IPS DF 6.9 (cell line): ENCODE results near the gene EFCAB14.
"Not testable (repeated sequence)": the region's sequence is repeated elsewhere in the genome, so short reads cannot be mapped to it uniquely, and the experiment has no call there.

Experiments
- DNase-seq: peaks from one replicate; pipeline ENCODE4 v3.0.0-alpha.2; 2013; ENCODE audit warnings: low read depth, low spot score
- H3K27ac ChIP-seq: one replicate; pipeline ENCODE4 v1.5.1; 2013; ENCODE audit warnings: low read length, control low read depth
- H3K27me3 ChIP-seq: 2 replicates; pipeline ENCODE4 v1.6.1; 2013; ENCODE audit warnings: mild to moderate bottlenecking, low read length; ENCODE audit not compliant: control insufficient read depth, insufficient read depth
- H3K36me3 ChIP-seq: 2 replicates; pipeline ENCODE4 v1.6.1; 2013; ENCODE audit warnings: low read length; ENCODE audit not compliant: control insufficient read depth, insufficient read depth
- H3K4me1 ChIP-seq: 2 replicates; pipeline ENCODE4 v1.6.1; 2013; ENCODE audit warnings: low read length; ENCODE audit not compliant: control insufficient read depth, insufficient read depth
- H3K4me3 ChIP-seq: 2 replicates; pipeline ENCODE4 v1.5.1; 2013; ENCODE audit warnings: mild to moderate bottlenecking, low read length
- H3K9me3 ChIP-seq: 2 replicates; pipeline ENCODE4 v1.6.1; 2013; ENCODE audit warnings: low read length, inconsistent platforms; ENCODE audit not compliant: control insufficient read depth, insufficient read depth
- WGBS: extraction: QIAGEN DNeasy Blood & Tissue Kit; methylation state at CpG from one replicate; pipeline ENCODE4 v1.1.7; 2013; ENCODE audit warnings: mixed read lengths, missing lambda C conversion rate; ENCODE audit not compliant: insufficient read length, insufficient coverage; 5-methylcytosine and 5-hydroxymethylcytosine counted together

EFCAB14 gene

DNA sequence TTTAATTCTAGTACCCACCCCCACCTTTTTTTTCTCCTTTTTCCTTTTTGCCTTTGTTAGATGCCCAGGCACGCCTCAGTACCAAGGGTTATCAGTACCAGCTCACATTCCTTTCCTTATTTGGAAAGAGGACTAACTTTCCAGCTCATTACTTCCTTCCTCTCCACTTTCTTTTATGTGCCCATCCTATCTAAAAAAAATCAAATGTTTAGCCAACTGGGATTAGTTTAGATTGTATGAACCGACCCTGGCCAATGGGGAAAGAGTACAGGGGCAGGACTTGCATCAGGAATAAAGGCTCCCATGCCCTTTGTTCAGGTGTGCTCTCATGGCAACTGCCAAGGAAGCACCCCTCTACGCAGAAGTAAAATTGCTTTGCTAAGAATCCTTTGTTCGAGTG is 35.8 kb upstream of the EFCAB14 start:
- H3K4me3 ChIP-seq, H3K9me3 ChIP-seq, H3K4me1 ChIP-seq, H3K27ac ChIP-seq, DNase-seq, H3K27me3 ChIP-seq, H3K36me3 ChIP-seq: not testable (repeated sequence)
- no CpG with 5 or more reads among the region's 4 CpGs for WGBS

DNA sequence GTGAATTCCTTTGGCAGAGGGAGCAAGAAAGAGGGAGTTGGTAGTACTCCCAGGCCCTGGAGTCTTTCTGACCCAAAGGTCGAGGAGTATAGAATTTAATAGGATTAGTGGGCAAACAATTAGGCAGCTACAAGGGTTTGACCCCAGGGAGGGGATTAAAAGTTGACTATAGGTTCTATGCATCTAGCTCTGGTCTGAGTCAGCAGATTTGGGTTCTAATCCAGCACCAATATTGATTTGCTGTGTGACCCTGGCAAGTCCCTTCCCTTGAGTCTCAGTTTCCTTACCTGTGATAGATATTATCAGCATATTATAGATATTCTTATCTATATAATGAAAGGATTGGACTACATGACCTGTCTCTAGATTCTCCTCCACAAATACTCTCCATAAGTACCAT is 35.1 kb upstream of the EFCAB14 start:
- Histone ChIP-seq H3K9me3 (no peaks in the 10 kb centered on the region), H3K27ac (no peak overlapping the region), H3K27me3 (no peaks in the 10 kb centered on the region), H3K4me3 (no peak overlapping the region), H3K4me1 (peaks cover 3% of the 10 kb centered on the region; the same call in 1 of the 2 replicates), H3K36me3 (no peaks in the 10 kb centered on the region)
- WGBS = no CpG with 5 or more reads among the region's 1 CpG
- DNase-seq = no peak

DNA sequence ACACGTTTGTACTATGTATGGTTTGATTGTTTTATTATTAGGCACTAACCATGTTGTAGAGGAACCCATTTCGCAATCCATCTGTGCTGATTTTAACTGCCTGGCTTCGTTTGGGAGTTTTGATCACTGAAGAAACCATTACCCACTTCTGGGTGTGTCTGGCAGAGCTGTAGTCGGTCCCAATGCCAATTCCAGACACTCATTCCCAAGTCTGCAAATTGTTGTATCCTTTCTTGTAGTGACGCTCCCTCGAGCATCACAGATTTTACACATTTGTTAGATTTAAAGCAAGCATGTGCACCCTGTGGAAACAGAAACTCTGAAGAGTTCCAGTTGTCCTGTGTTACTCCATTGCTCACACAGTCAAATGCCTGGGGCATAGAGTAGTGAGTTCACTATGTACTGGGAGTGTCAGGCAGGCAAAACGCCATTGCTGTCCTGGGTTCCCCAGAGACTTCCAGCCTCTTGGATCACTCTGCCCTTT is 31.0 kb upstream of the EFCAB14 start:
- DNase-seq = no peak
- no CpG with 5 or more reads among the region's 7 CpGs for WGBS
- Histone ChIP-seq H3K36me3 (no peaks in the 10 kb centered on the region), H3K4me3 (no peak overlapping the region), H3K4me1 (no peaks in the 10 kb centered on the region), H3K27ac (no peak overlapping the region), H3K27me3 (no peaks in the 10 kb centered on the region), H3K9me3 (no peaks in the 10 kb centered on the region)

DNA sequence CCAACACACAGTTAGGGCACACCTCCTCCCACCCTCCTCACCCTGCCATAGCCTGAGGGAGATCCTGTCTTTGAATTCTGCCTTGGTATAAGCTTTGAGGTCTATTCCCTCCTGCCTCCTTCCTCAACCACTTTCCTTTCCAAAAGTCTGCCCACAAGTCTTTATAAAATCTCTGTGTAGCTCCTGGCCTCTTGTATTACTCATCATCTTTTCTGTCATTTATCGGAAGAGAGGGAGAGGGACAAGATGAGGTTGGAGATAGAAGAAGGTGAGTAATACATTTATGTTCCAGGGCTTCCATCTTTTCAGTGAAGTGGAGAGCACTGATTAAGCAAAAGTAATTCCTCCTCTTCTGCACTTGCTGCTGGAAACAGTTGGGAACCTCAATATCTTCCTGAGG is 30.5 kb upstream of the EFCAB14 start:
- no peaks in the 10 kb centered on the region for H3K27me3 ChIP-seq
- H3K9me3 ChIP-seq = no peaks in the 10 kb centered on the region
- H3K27ac ChIP-seq = no peak overlapping the region
- no peaks in the 10 kb centered on the region for H3K4me1 ChIP-seq
- no peaks in the 10 kb centered on the region for H3K36me3 ChIP-seq
- no peak overlapping the region for H3K4me3 ChIP-seq
- no peak for DNase-seq
- WGBS = no CpG with 5 or more reads among the region's 1 CpG

DNA sequence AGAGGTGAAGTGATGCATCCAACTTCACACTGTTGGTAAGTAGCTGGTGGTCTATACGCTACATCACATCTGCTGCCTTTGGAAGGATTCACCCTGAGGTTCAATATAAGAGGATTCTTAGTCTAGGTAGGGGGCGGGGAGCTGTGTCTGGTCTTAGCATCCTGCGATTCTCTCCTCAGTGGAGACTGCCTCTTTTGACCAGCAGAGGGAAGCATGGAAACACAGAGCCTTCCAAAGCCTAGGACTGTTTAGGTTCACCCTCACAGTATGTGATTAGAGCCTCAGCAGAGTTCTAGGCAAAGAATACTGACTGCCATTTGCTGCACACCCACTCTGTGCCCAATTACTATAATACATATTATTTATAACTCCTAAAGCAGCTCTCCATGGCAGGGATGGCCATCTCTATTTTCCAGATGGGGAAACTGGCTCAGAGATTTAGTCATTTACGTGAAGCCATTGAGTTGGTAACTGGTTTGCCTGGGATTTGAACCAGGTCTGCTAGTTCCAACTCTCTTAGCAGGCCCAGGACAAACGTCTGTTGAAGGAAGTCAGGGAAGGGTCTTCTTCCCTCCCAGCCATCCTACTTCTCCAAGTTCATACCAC is 28.9 kb upstream of the EFCAB14 start:
- no peaks in the 10 kb centered on the region for H3K36me3 ChIP-seq
- H3K4me1 ChIP-seq = no peaks in the 10 kb centered on the region
- no peak for DNase-seq
- no CpG with 5 or more reads among the region's 5 CpGs for WGBS
- H3K4me3 ChIP-seq = no peak overlapping the region
- no peaks in the 10 kb centered on the region for H3K9me3 ChIP-seq
- H3K27ac ChIP-seq = no peak overlapping the region
- H3K27me3 ChIP-seq = no peaks in the 10 kb centered on the region

DNA sequence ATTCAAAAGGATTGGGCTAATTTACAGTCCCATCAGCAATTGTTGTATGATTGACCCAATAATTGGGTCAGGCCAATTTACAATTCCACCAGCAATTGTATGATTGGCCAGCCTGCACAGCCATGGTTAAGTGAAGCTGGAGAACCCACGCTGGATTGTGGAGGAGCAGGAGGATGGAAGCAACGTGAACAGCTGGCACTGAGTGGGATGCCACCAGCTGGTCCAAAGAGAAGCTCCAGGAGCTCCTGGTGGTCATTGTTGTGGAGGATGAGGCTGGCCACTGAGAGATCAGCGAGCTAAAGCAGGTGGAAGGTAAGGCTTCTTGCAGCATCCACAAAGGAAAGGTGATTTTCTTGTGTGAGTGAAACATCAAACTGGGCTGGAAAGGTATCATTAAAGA is 23.2 kb upstream of the EFCAB14 start:
- Histone ChIP-seq H3K4me1 (no peaks in the 10 kb centered on the region), H3K4me3 (no peak overlapping the region), H3K27me3 (no peaks in the 10 kb centered on the region), H3K36me3 (no peaks in the 10 kb centered on the region), H3K27ac (no peak overlapping the region), H3K9me3 (no peaks in the 10 kb centered on the region)
- DNase-seq = no peak
- no CpG with 5 or more reads among the region's 3 CpGs for WGBS

DNA sequence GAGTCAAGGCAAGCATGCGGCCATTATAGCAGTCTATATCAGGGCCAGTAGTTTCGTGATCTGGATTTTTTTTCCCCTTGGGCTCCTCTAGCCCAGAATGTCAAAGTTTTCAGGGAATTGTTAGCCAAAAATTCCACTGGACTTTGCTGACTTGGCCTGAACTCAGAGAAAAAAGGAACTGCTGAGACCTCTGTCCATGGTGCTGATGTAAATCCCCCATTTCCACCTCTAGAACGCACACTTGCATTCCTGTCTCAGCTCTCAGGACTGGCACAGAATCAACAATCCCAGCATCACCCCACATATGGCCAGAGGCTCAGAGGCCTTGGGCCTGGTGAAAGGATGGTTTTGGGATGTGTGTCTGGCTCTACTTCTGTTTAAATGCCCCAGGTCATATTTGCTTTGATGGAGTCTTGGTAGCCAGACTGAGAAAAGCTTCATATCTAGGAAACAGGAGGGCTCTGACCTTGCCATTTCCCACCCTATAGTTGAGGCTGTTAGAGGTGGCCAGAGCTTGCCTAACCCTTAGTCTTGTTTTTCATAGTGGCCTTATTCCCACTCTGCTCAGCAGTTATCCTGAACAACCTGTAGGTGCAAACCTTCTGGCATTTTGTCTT is 16.9 kb upstream of the EFCAB14 start:
- no peaks in the 10 kb centered on the region for H3K36me3 ChIP-seq
- WGBS = no CpG with 5 or more reads among the region's 3 CpGs
- DNase-seq = peak; percentile 71

DNA sequence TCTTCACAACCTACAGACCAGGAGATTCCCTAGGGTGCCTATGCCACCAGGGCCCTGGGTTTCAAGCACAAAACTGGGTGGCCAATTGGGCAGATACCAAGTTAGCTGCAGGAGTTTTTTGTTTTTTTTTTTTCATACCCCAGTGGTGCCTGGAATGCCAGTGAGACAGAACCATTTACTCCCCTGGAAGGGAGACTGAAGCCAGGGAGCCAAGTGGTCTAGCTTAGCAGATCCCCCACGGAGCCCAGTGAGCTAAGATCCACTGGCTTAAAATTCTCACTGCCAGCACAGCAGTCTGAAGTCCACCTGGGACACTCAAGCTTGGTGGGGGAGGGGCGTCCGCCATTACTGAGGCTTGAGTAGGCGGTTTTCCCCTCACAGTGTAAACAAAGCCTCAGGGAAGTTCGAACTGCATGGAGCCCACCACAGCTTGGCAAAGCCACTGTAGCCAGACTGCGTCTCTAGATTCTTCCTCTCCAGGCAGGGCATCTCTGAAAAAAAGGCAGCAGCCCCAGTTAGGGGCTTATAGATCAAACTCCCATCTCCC is 9.5 kb upstream of the EFCAB14 start:
- not testable (repeated sequence) for H3K9me3 ChIP-seq, DNase-seq, H3K4me1 ChIP-seq, H3K27ac ChIP-seq, H3K4me3 ChIP-seq, H3K36me3 ChIP-seq, H3K27me3 ChIP-seq
- WGBS = no CpG with 5 or more reads among the region's 6 CpGs

More for the DNA sequence above, 16.9 kb upstream of the EFCAB14 start:
- H3K27ac ChIP-seq = no peak overlapping the region
- H3K9me3 ChIP-seq = no peaks in the 10 kb centered on the region
- no peaks in the 10 kb centered on the region for H3K27me3 ChIP-seq
- no peak overlapping the region for H3K4me3 ChIP-seq
- H3K4me1 ChIP-seq = no peaks in the 10 kb centered on the region

DNA sequence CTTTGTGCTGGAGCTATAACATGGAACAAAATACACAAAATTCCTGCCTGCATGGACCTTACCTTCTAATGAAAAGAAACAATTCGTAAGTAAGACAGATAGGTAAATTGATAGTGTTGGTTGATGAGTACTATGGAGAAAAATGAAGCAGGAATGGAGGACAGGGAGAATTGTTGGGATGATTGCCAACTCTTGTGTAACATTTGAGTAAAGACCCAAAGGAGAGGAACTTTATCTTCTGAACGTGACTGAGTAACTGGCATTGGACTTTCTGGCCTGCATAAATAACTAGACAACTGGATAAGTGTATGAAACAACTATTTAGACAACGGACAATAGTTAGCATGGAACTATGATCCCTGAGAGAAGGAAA is 6.8 kb upstream of the EFCAB14 start:
- Histone ChIP-seq H3K27ac (no peak overlapping the region), H3K9me3 (no peaks in the 10 kb centered on the region), H3K36me3 (no peaks in the 10 kb centered on the region), H3K4me1 (0 out of 2 replicates have a peak, but pooled peaks cover 1% of the 10 kb centered on the region), H3K4me3 (no peak overlapping the region), H3K27me3 (no peaks in the 10 kb centered on the region)
- WGBS = 100% methylated on average over 1 of the region's 3 CpGs
- no peak for DNase-seq

DNA sequence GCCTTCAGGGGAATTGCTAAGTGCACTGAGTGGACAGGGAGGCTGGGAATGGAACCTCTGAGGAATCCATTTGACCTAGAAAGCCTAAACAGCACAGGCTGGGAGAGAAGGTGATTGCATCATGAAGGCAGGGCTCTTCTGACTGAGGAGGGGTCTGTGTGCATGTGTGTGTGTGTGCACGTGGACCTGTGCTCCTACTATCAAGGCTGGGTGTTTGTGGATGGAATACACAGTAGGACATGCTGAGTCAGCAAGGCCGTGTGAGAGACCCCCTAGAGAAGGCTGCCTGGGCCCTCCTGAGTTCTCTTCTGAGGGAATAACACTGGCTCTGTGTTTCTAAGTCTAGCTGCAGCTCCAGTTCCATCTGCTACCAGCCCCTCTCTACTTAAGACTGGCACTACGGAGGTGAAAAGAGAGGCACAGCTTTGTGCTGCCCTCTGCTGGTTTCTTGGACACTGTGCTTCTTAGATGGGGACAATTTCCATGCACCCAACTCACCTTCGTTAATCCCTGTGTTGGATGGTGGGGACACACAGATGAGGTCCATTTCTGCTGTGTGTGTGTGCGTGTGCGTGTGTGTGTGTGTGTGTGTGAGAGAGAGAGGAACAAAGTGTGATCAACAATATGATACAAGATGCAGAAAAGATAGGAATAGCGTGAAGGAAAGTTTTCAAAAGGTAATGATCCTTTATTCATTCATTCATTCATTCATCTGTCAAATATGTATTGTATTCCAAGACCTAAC is 6.2 kb upstream of the EFCAB14 start:
- 0 out of 2 replicates have a peak, but pooled peaks cover 1% of the 10 kb centered on the region for H3K4me1 ChIP-seq
- no peak overlapping the region for H3K4me3 ChIP-seq
- no CpG with 5 or more reads among the region's 7 CpGs for WGBS

More for the DNA sequence above, 6.2 kb upstream of the EFCAB14 start:
- Histone ChIP-seq H3K36me3 (no peaks in the 10 kb centered on the region), H3K27ac (no peak overlapping the region), H3K9me3 (no peaks in the 10 kb centered on the region), H3K27me3 (no peaks in the 10 kb centered on the region)
- DNase-seq = peak; percentile 80
